NCI-H2029 treated with DMSO at 0.1 percent for 48 hours (cell line): ENCODE data around the gene B4GALNT3.

Experiments
- DNase-seq: peaks from one replicate; lab custom pipeline; 2025; lab: John Stamatoyannopoulos, UW

The B4GALNT3 gene

GRCh38 chr12:509500-509899 lies 49.8 kb downstream of the B4GALNT3 start:
- DNase-seq = no peak

DNA sequence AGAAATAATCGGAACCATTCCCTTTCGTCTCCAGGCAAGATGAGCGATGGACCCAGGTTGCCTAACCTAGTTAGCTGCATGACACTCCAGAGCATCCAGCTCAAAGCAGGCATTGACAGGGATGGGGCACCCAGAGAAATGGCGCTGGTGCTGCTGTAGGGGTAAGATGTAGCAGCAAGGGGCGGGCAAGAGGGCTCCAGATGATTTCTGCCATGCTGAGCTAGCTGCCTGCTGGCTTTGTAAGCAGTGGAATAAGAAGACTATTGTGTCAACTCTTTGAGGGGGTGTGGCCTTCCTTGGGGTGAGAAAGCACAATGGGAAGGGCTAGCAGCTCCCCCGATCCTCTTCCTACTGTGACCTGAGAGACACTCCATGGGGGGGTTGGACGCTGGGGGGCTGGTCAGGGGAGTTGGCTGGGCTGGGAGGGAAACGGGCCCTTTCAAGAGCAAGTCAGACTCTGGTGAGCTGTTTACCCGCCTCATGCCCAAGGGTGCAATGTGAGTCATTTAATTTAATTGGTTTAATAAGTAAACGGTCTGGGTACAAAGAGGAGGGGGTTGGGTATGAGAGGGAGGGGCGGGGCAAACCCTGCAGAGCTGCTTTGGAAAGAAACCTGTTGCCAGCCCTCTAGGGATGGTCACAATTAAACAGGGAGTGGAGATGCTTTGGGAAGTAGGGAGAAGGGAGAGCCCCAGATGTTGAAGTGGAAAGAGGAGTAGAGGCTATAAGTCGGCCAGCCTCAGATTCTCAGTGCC lies 50.5 kb downstream of the B4GALNT3 start:
- no peak for DNase-seq

DNA sequence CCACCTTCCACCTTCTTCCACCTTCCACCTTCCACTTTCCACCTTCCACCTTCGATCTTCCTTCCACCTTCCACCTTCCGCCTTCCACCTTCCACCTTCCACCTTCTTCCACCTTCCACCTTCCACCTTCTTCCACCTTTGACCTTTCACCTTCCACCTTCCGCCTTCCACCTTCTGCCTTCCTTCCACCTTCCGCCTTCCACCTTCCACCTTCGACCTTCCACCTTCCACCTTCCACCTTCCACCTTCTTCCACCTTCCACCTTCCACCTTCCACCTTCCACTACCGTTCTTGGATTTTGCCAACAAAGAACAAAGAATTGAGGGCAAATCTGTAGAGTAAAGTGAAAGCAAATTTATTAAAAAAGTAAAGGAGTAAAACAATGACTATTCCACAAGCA lies 53.2 kb downstream of the B4GALNT3 start:
- no peak for DNase-seq

- DNase-seq = no peak
Observed at GRCh38 chr12:513446-513845, 53.7 kb downstream of the B4GALNT3 start.

DNA sequence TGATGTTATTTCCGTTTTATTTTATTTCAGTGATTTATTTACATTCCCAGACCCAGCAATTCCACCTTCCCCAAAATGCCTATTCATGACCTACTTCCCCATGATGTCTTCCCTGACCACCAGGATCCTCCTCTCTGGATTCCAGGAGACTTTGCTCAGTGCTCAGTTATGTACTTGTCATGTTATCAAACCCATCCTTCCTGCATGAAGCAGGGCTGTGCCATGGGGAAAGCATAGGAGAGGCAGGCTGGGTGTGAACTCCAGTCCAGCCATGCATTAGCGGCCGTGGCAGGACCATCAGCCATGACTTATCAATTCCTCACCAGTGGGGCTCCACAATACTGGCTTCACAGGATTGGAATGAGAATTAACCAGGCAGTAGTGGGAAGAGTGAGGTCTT lies 57.8 kb downstream of the B4GALNT3 start:
- no peak for DNase-seq

- no peak for DNase-seq
Observed at GRCh38 chr12:520119-520518, 60.4 kb downstream of the B4GALNT3 start.

GRCh38 chr12:522692-523378 lies 63.1 kb downstream of the B4GALNT3 start:
- DNase-seq = no peak

DNA sequence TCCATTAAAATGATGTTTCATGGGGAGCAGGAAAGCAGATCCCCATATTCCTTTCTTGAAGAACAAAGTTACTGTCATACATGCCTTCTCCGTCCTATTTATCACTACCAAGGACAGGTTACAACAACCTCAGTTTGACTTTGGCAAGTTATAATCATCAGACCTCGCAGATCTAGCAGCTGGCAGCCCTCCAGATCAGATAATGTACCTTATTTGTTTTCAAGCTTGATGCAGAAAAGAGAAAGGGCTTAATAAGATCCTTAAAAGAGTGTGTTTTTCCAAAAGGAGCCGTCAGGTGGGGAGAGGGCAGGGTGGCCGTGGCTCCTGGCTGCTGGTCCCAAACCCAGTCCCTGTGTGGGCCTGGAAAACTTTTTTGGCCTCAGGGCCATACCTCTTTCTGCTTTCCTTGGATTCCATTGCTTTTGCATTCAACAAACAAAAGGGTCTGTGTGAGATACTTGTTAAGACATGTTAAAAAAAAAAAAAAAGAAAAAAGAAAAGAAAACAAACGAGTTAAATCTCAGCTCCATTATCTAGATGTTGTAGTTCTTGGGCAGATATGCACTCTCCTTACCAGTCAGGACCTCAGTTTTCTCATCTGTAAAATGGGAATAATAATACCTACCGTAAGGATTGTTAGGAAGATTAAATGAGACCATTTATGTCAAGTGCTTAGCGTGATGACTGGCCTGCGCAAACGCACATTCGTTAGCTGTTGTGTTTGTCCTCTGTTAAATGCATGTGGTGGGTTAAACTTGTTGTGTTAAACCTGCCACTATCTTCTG lies 64.6 kb downstream of the B4GALNT3 start:
- no peak for DNase-seq

DNA sequence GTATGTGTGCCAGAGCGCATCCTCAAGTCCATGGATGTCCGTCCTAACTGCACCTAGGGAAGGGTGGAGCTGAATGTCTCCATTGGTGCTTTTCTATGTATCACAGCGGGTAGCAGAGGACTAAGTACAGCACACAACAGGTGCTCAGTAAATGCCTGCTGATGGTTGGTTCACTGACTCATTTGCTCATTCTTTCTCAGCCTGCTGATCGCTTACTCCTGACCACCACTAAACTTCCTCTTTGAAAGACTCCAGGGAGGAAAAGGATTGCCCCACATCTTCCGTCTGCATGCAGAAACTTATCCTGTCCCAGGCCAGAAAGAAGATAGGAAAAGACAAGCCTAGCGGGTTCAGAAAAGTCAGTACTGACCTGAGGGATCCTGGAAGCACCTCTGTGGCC lies 66.3 kb downstream of the B4GALNT3 start:
- no peak for DNase-seq

DNA sequence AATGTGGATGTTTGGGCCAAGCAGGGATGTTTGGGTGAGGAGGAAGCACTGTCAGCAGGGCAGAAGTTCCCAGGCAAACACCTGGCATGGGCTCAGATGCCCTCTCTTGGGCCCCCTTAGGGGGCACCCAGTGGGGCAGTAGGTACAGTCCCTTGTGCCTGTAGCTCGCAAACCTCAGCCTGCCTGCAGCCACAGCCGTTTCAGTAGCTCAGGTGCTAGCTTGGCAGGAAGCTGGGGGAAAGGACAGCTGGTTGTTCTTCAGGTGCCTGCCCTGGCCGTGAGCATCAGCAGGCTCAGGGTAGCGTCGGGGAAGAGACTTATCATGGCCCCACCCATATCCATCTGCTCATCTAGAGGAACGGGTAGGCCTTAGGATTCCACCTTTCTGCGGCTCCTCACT lies 67.5 kb downstream of the B4GALNT3 start:
- no peak for DNase-seq

- DNase-seq = no peak
Observed at GRCh38 chr12:527729-528128, 68.0 kb downstream of the B4GALNT3 start.

DNA sequence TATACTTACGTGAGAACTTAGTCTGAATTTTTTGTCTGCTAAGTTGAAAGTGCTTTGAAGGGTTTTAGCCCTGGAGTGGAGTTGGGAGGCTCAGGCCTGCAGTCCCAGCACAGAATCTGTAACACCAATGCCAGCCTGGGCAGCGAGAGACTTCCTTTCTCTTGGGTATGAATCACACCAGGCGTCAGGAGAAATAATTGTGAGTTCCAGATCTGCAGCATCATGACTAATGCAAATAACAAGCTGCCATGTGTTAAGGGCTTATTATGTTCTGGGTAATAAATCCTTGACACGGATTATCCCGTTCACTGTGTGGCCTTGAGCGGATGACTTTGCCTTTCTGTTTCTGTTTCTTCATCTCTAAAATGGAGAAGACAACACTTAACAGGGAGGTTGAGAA lies 70.6 kb downstream of the B4GALNT3 start:
- no peak for DNase-seq

DNA sequence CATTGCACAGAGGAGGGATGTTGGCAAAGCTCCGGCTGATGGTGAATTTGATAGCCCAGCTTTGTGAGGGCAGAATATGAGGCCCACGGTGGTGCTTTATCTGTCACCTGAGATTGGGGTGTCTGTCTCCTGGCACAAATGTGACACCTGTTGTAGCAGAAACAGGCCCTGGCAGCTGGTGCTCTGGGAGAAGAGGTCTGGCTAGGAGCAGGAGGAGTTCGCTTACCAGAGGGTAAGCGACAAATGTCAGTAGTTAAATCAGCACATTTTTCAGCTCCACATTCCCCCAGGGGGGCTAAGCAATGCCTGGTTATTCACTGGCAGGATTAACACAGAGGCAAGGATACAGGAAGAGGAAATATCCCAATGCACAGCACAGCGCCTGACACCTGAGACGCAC lies 71.1 kb downstream of the B4GALNT3 start:
- no peak for DNase-seq

DNA sequence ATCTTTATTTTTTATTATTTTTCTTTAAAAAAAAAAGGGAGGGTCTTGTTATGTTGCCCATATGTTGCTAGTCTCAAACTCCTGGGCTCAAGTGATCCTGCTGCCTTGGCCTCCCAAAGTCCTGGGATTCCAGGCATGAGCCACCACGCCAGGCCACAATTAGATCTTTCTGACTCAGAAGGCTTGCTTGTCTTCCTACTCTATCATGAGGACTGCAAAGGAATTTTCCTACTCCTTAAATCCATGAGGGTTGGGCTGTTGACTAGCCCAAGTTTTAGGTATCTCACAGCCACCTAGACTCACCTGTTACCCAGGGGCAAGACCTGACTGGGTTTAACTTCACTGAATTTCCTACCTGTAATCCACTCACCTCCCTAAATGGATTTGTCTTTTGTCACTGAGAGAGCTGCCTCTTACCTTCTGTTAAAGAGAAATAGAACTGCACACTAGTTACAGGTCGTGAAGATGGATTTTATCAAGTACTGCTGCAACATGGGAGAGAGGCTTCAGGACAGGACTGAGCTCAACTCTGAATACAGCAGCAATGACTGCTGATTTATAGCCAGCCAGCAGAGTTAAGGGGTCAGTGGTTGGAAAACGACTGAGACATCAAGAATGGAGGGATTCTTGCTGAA lies 72.3 kb downstream of the B4GALNT3 start:
- DNase-seq = no peak

DNA sequence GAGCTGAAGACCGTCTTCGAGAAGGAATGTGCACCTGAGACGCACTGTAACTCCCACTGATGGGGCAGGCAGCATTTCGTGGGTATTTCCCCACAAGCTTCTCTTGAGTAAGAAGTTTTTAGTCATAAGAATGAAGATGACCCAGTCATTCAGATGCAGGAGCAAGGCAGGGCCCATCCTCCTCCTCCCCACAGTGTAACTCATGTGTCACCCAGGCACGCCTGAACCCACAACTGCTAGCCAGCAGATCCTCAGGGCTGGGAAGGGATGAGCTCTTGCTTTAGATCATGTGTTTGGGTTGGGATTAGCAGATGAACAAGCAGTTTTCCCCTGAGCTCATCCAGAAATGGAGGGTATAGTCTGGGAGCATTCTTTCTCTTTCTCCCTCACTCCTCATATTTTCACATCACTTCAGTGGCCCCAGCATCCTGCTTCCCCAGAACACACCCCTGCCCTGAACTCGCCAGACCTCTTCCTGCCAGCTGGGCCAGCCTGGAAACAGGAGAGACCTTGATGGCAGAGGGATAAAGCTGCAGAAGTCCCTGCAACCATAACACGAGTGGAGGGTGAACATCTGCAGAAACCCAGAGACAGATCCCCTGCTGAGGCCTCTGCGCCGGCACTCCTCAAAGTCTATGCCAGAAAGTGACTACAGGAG lies 73.3 kb downstream of the B4GALNT3 start:
- no peak for DNase-seq

DNA sequence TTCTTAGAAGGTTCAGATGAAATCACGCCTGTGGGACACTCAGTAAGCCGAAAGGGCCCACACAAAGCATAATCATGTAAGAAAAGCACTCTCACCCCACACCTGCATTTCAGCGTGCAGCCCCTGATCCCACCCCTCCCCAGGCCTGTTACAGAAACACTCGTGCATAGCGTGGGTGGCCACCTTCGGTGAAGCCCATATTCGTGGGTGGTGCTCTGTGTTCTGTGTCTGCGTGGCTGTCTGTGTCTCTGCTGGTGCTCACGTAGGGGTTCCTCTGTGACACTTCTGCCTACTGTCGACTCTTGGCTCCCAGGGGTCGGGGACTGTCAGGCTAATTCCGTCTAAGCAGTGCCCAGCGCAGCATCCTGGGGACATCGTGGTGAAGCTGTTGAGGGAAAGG lies 74.0 kb downstream of the B4GALNT3 start:
- no peak for DNase-seq

DNA sequence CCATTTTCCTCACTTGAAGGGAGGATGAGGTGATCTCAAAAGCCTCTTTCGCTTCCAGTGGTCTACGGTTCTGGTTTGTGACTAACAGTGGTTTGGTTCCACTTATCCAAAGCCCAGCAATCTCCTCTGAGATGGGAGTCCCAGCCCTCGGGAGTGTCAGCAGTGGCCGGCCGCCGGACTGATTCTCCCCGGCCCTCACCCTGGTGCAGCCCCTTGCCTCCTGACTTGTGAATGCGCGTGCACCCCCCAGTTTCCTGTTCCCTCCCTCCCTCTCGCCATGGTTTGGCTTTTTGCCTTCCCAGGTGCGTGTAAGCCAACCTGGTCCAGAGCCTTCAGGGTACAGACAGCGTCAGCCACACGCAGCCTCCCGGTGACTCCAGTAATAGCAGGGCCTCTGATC lies 74.5 kb downstream of the B4GALNT3 start:
- DNase-seq = no peak

- no peak for DNase-seq
Observed at GRCh38 chr12:535396-535795, 75.7 kb downstream of the B4GALNT3 start.

- DNase-seq = no peak
Observed at GRCh38 chr12:536751-537245, 77.1 kb downstream of the B4GALNT3 start.

GRCh38 chr12:537772-538171 lies 78.0 kb downstream of the B4GALNT3 start:
- peak; percentile 76 for DNase-seq

DNA sequence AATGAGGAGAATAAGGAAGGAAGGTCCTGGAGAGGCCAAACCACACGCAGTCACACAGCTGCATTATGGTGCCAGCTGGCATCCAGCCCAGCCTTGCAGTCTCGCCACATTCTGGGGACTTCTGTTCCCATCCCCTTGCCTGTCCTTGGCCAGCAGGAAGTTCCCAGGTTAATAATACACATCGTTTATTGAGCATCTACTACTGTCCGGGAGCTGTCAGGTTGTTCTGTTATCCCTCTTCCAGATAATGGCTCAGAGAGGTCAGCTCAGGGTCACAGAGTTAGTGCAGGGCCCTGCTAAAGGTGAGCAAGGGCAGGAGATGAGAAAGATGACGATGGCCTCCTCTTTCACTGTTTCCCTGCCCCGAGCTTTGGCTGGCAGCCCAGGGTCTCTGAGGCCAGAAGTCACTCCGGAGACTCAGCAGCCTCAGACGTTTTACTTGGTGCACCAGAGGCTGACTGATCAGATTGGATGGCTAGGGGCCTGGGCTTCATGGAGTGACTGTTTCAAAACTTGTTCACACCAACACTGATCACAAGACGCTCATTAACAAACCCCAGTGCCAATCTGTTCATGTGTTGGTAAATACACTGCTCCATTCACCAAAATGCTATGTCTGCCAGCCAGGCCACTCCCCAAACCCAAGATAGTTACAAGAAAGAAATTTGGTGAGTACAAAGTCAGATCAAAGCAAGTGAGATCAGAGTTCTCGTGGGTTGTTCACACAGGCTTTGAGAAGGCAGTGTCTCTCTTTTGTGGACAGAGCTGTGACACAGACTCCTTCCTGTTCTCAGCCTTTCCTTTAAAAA lies 79.2 kb downstream of the B4GALNT3 start:
- peak; percentile 70 for DNase-seq
